ENCODE results near the gene FAM53B.

Gene FAM53B

GRCh38 chr10:124570646-124571045 lies 173.5 kb downstream of the FAM53B start:
- no peak for DNase-seq

- no peak for DNase-seq
Observed at GRCh38 chr10:124569623-124570470, 174.3 kb downstream of the FAM53B start.

Data from left hindlimb (tissue), 1 donor.